ENCODE results near the gene TMEM236.

The TMEM236 gene

DNA sequence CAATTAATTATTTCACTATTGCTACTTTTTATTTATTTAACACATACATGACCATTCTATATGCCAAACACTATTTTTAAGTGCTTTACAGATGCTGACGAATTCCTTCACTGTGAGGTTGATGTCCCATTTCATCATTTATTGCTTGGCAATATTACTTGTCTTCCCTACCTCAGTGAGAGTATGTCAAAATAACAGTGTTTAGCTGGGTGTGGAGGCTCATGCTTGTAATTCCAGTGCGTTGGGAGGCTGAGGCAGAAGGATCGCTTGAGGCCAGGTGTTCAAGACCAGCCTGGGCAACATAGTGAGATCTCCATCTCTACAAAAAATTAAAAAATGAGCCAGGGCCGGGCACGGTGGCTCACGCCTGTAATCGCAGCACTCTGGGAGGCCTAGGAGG, 37.4 kb downstream of the TMEM236 start:
- Histone ChIP-seq H3K9ac (ENCODE audit: low read depth, low read length, poor library complexity, severe bottlenecking) (no peak overlapping the region), H4K20me1 (ENCODE audit: insufficient read depth, low read length, poor library complexity, severe bottlenecking) (no peaks in the 10 kb centered on the region), H3K27me3 (ENCODE audit: insufficient read depth, low read length, poor library complexity, severe bottlenecking) (no peaks in the 10 kb centered on the region), H3K4me3 (ENCODE audit: low read length, poor library complexity, severe bottlenecking) (no peak overlapping the region), H3K9me3 (ENCODE audit: insufficient read depth, low read depth, low read length) (no peaks in the 10 kb centered on the region), H3K79me2 (ENCODE audit: insufficient read depth, low read length) (no peaks in the 10 kb centered on the region), H3K9me2 (replicated peaks; ENCODE audit: low read depth, low read length) (no peaks in the 10 kb centered on the region), H3F3A (ENCODE audit: low read depth) (no peaks in the 10 kb centered on the region), H2AFZ (ENCODE audit: low read length) (no peak overlapping the region), H3K36me3 (ENCODE audit: insufficient read depth, low read length) (no peaks in the 10 kb centered on the region), H3K4me2 (ENCODE audit: low read depth, low read length, poor library complexity, severe bottlenecking) (no peak overlapping the region), H3K4me1 (ENCODE audit: insufficient read depth, low read length, poor library complexity, severe bottlenecking) (peaks cover 18% of the 10 kb centered on the region)
- no peak for TF ChIP-seq EZH2phosphoT487 (IDR thresholded peaks at IDR 0.05; ENCODE audit: borderline replicate concordance)
- TF ChIP-seq, protein P1, sequence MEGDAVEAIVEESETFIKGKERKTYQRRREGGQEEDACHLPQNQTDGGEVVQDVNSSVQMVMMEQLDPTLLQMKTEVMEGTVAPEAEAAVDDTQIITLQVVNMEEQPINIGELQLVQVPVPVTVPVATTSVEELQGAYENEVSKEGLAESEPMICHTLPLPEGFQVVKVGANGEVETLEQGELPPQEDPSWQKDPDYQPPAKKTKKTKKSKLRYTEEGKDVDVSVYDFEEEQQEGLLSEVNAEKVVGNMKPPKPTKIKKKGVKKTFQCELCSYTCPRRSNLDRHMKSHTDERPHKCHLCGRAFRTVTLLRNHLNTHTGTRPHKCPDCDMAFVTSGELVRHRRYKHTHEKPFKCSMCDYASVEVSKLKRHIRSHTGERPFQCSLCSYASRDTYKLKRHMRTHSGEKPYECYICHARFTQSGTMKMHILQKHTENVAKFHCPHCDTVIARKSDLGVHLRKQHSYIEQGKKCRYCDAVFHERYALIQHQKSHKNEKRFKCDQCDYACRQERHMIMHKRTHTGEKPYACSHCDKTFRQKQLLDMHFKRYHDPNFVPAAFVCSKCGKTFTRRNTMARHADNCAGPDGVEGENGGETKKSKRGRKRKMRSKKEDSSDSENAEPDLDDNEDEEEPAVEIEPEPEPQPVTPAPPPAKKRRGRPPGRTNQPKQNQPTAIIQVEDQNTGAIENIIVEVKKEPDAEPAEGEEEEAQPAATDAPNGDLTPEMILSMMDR (conservative IDR thresholded peaks at IDR 0.05; ENCODE audit: low read length): no peak

DNA sequence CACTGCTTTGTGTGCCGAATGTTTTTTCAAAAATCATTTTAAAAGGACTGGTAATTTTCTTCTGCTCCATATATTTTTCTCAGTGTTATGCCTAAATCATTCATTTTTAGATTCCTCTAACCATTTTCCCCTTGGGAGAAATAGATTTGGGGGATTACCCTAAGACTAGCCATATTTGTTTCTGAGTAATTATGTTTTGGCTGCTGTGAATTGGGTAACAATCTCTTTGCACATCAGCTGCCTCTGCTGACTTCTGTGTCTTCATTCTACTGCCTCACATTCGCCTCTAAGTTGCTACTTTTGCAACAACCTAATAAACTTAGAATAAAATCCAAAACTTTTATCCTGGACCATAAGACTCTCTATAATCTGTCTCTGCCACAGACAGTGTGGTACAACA, 38.6 kb downstream of the TMEM236 start:
- H3K36me3 ChIP-seq (ENCODE audit: insufficient read depth, low read length): no peaks in the 10 kb centered on the region
- no peaks in the 10 kb centered on the region for H4K20me1 ChIP-seq (ENCODE audit: insufficient read depth, low read length, poor library complexity, severe bottlenecking)
- TF ChIP-seq EZH2phosphoT487 (IDR thresholded peaks at IDR 0.05; ENCODE audit: borderline replicate concordance): no peak
- TF ChIP-seq, protein P1 (conservative IDR thresholded peaks at IDR 0.05; ENCODE audit: low read length): no peak
- no peaks in the 10 kb centered on the region for H3K9me2 ChIP-seq (replicated peaks; ENCODE audit: low read depth, low read length)
- no peak overlapping the region for H2AFZ ChIP-seq (ENCODE audit: low read length)
- no peak overlapping the region for H3K4me2 ChIP-seq (ENCODE audit: low read depth, low read length, poor library complexity, severe bottlenecking)
- no peak overlapping the region for H3K9ac ChIP-seq (ENCODE audit: low read depth, low read length, poor library complexity, severe bottlenecking)
- peaks cover 18% of the 10 kb centered on the region for H3K4me1 ChIP-seq (ENCODE audit: insufficient read depth, low read length, poor library complexity, severe bottlenecking)
- no peaks in the 10 kb centered on the region for H3K79me2 ChIP-seq (ENCODE audit: insufficient read depth, low read length)
- H3K4me3 ChIP-seq (ENCODE audit: low read length, poor library complexity, severe bottlenecking): no peak overlapping the region
- no peaks in the 10 kb centered on the region for H3K27me3 ChIP-seq (ENCODE audit: insufficient read depth, low read length, poor library complexity, severe bottlenecking)
- H3F3A ChIP-seq (ENCODE audit: low read depth): no peaks in the 10 kb centered on the region
- no peaks in the 10 kb centered on the region for H3K9me3 ChIP-seq (ENCODE audit: insufficient read depth, low read depth, low read length)

DNA sequence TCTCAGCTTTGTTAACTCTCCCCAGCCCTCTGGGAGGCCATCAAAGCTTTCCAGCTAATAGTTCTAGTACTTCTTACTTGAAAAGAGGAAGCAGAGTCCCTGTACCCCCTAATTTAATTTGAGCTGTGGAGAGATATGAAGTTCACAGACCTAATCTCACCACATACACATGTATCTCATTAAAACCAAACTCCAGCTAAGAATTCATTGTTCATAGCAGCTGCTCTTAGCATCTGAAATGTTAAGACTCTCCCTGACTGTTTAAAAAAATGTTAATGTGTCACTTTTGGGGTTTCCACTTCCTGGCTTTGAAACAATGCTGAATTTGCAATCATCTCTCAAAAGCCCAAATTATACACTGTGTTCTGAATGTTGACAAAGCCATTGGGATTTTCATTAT, 41.0 kb downstream of the TMEM236 start:
- H3K9me3 ChIP-seq (ENCODE audit: insufficient read depth, low read depth, low read length): no peaks in the 10 kb centered on the region
- no peak overlapping the region for H3K4me3 ChIP-seq (ENCODE audit: low read length, poor library complexity, severe bottlenecking)
- peaks cover 18% of the 10 kb centered on the region for H3K4me1 ChIP-seq (ENCODE audit: insufficient read depth, low read length, poor library complexity, severe bottlenecking)
- peaks cover 4% of the 10 kb centered on the region for H3K27me3 ChIP-seq (ENCODE audit: insufficient read depth, low read length, poor library complexity, severe bottlenecking)
- H3K79me2 ChIP-seq (ENCODE audit: insufficient read depth, low read length): no peaks in the 10 kb centered on the region
- peak overlapping the region; percentile 50 for H3K4me2 ChIP-seq (ENCODE audit: low read depth, low read length, poor library complexity, severe bottlenecking)
- TF ChIP-seq EZH2phosphoT487 (IDR thresholded peaks at IDR 0.05; ENCODE audit: borderline replicate concordance): no peak
- TF ChIP-seq, protein P1 (conservative IDR thresholded peaks at IDR 0.05; ENCODE audit: low read length): no peak
- no peaks in the 10 kb centered on the region for H4K20me1 ChIP-seq (ENCODE audit: insufficient read depth, low read length, poor library complexity, severe bottlenecking)
- H3K36me3 ChIP-seq (ENCODE audit: insufficient read depth, low read length): no peaks in the 10 kb centered on the region
- H3F3A ChIP-seq (ENCODE audit: low read depth): no peaks in the 10 kb centered on the region
- H2AFZ ChIP-seq (ENCODE audit: low read length): peak overlapping the region; percentile 94
- peak overlapping the region; percentile 1 for H3K9ac ChIP-seq (ENCODE audit: low read depth, low read length, poor library complexity, severe bottlenecking)
- no peaks in the 10 kb centered on the region for H3K9me2 ChIP-seq (replicated peaks; ENCODE audit: low read depth, low read length)

All from Loucy (cell line).